Non-pigmented ciliary epithelial cell (primary cell): Measurements from ENCODE around the gene CIDEB.

Experiments used
- DNase-seq: peaks from one replicate; pipeline ENCODE4 v3.0.0-alpha.2; 2010; ENCODE audit warnings: low read depth

Gene CIDEB

GRCh38 chr14:24269910-24270536, 37.8 kb downstream of the CIDEB start:
- DNase-seq = no peak

- DNase-seq = no peak
Observed at GRCh38 chr14:24269368-24269767, 38.4 kb downstream of the CIDEB start.

- no peak for DNase-seq
Observed at GRCh38 chr14:24268225-24268624, 39.6 kb downstream of the CIDEB start.

- no peak for DNase-seq
Observed at GRCh38 chr14:24267516-24267915, 40.3 kb downstream of the CIDEB start.

- DNase-seq = no peak
Observed at GRCh38 chr14:24266344-24267244, 41.2 kb downstream of the CIDEB start.

GRCh38 chr14:24264298-24264697, 43.5 kb downstream of the CIDEB start:
- DNase-seq = no peak

- no peak for DNase-seq
Observed at GRCh38 chr14:24263848-24264247, 43.9 kb downstream of the CIDEB start.

GRCh38 chr14:24262821-24263733, 44.7 kb downstream of the CIDEB start, which contains the start of gene TGM1:
TGM1 (minus strand) TSS chr14:24263177; CDS start chr14:24262352, 825 bp downstream.
- no peak for DNase-seq

GRCh38 chr14:24261969-24262327, 45.8 kb downstream of the CIDEB start:
- DNase-seq = no peak

GRCh38 chr14:24261256-24261968, 46.4 kb downstream of the CIDEB start:
- DNase-seq = no peak

GRCh38 chr14:24260780-24261157, 47.0 kb downstream of the CIDEB start:
- DNase-seq = no peak

GRCh38 chr14:24260026-24260779, 47.6 kb downstream of the CIDEB start:
- no peak for DNase-seq

- no peak for DNase-seq
Observed at GRCh38 chr14:24259282-24260025, 48.3 kb downstream of the CIDEB start.

- DNase-seq = no peak
Observed at GRCh38 chr14:24258548-24259265, 49.1 kb downstream of the CIDEB start.

GRCh38 chr14:24258119-24258518, 49.7 kb downstream of the CIDEB start:
- no peak for DNase-seq

- no peak for DNase-seq
Observed at GRCh38 chr14:24256960-24257359, 50.8 kb downstream of the CIDEB start.

GRCh38 chr14:24255931-24256711, 51.7 kb downstream of the CIDEB start:
- DNase-seq = no peak

- no peak for DNase-seq
Observed at GRCh38 chr14:24255438-24255837, 52.3 kb downstream of the CIDEB start.
